DMS79 (cell line): ENCODE results near the gene ZNF502.

ENCODE experiments used
- DNase-seq: peaks from one replicate; lab custom pipeline; 2025; lab: John Stamatoyannopoulos, UW

The ZNF502 gene

GRCh38 chr3:44771424-44772098, 59.1 kb downstream of the ZNF502 start:
- DNase-seq, result no peak

- DNase-seq, result no peak
These were observed 59.6 kb downstream of the ZNF502 start for GRCh38 chr3:44772099-44772442.
